HG02870 (cell line): ENCODE results near the gene MZT2B.
"Not testable (repeated sequence)": the region's sequence is repeated elsewhere in the genome, so short reads cannot be mapped to it uniquely, and the experiment has no call there.

Experiments
- ATAC-seq: cut with Tn5 transposase; IDR thresholded peaks from one replicate; pipeline ENCODE4 v1.9.1; 2021; ENCODE audit warnings: mild to moderate bottlenecking, moderate library complexity; ENCODE audit not compliant: unreplicated experiment

Gene MZT2B

GRCh38 chr2:130202518-130202917, 20.5 kb downstream of the MZT2B start:
- ATAC-seq, result not testable (repeated sequence)

DNA sequence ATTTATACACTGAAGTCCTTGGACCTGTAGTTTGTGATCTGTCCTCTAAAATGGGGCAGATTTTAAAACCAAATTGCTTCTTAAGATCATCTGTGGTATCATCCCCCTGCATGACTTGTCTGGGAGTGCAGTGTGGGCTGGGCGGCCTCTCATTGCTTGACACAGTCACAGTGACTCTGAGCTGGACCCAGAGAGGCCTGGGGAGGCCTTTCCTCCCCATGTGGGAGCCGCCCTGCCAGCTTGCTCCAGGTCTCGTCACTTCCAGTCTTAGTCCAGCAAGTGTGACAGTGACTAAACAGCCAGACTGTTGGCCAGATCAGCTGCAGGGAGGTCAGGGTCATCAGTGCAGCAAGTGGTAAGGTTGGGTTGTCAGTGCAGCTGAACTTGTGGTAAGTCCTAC, 21.1 kb downstream of the MZT2B start:
- ATAC-seq, result not testable (repeated sequence)

- ATAC-seq, result not testable (repeated sequence)
Observed at GRCh38 chr2:130207051-130207450, 25.0 kb downstream of the MZT2B start.

GRCh38 chr2:130219147-130219546, 37.1 kb downstream of the MZT2B start:
- ATAC-seq, result not testable (repeated sequence)

GRCh38 chr2:130220505-130220904, 38.4 kb downstream of the MZT2B start:
- not testable (repeated sequence) for ATAC-seq

GRCh38 chr2:130222523-130222922, 40.5 kb downstream of the MZT2B start:
- ATAC-seq, result peak; percentile 99

DNA sequence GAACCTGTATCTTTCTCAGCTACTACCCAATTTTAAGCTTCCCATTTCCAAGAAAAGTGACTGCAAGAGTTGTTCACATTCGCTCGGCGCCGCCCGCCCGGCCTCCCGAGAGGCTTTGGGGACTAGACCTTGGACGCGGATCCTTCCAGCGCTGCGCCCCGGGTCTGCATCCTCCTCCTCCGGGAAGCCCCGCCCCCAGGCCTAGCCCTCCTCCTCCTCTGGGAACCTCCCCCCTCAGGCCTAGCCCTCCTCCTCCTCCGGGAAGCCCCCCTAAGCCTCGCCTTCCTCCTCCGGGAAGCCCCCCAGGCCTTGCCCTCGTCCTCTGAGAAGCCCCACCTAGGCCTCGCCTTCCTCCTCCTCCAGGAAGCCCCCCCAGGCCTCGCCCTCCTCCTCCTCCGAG, 45.9 kb downstream of the MZT2B start:
- ATAC-seq, result not testable (repeated sequence)

GRCh38 chr2:130228467-130229160, 46.6 kb downstream of the MZT2B start:
- not testable (repeated sequence) for ATAC-seq

DNA sequence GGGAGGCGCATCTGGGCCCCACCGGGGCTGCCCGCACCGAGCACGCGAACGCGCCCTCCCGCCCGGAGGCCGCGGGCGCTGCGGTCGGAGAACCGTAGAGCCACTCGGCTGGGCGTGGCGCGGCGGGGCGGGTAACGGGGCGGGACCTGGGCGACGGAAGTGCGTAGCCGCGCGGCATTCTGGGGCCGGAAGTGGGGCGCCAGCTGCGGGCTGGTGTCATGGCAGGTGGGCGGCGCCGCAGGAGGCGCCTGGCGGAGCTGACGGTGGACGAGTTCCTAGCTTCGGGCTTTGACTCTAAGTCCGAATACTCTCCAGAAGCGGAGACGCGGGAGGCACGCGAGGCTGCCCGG, 47.1 kb downstream of the MZT2B start:
- not testable (repeated sequence) for ATAC-seq

DNA sequence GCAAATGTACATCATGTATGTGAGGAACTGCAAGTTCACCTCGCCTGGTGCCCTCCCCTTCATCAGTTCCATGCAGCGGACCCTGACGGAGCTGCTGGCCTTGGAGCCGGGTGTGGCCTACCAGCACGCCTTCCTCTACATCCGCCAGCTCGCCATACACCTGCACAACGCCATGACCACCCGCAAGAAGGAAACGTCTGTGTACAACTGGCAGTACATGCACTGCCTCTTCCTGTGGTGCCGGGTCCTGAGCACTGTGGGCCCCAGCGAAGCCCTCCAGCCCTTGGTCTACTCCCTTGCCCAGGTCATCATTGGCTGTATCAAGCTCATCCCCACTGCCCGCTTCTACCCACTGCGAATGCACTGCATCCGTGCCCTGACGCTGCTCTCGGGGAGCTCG, 48.3 kb downstream of the MZT2B start:
- not testable (repeated sequence) for ATAC-seq

DNA sequence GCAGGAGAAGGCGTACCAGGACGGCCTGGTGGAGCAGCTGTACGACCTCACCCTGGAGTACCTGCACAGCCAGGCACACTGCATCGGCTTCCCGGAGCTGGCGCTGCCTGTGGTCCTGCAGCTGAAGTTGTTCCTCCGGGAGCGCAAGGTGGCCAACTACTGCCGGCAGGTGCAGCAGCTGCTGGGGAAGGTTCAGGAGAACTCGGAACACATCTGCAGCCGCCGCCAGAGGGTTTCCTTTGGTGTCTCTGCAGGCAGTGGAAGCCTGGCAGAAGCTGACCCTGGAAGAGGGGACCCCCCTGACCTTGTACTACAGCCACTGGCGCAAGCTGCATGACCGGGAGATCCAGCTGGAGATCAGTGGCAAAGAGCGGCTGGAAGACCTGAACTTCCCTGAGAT, 48.8 kb downstream of the MZT2B start:
- ATAC-seq, result not testable (repeated sequence)

- no peak for ATAC-seq
Observed at GRCh38 chr2:130231656-130232055, 49.6 kb downstream of the MZT2B start.

GRCh38 chr2:130233066-130233465, 51.0 kb downstream of the MZT2B start:
- ATAC-seq, result not testable (repeated sequence)

- ATAC-seq, result not testable (repeated sequence)
Observed at GRCh38 chr2:130239581-130239980, 57.5 kb downstream of the MZT2B start.
